ENCODE measurements around the gene DCP1B. TPM values are rescaled to one million over a fixed set of nuclear protein-coding genes. Genes with fewer than 3 reads are reported as not detected.
"Not testable (repeated sequence)": the region's sequence is repeated elsewhere in the genome, so short reads cannot be mapped to it uniquely, and the experiment has no call there.

The DCP1B gene
- total and polyA plus RNA-seq, 2 donors (not counting 1 experiment from before 2014, with no cell fraction given) = 12.3 to 18.0 TPM

- WGBS (ENCODE audit: insufficient coverage) = 98% methylated on average over 3 of the region's 3 CpGs
- Histone ChIP-seq H3K9me3 (ENCODE audit: control extremely low read depth in 1 of 3, control insufficient read depth in 2 of 3, insufficient read depth in 1 of 3, low read length in 2 of 3) (no peaks in the 10 kb centered on the region), H3K27ac (ENCODE audit: low read length in 2 of 2) (no peak overlapping the region), H2AFZ (ENCODE audit: insufficient read depth, low read depth, low read length, poor library complexity, severe bottlenecking) (no peak overlapping the region), H3K27me3 (replicated peaks in 1 of 4; ENCODE audit: control extremely low read depth in 1 of 4, control insufficient read depth in 3 of 4, insufficient read depth in 4 of 4, low read length in 3 of 4) (no peaks in the 10 kb centered on the region), H4K20me1 (ENCODE audit: control insufficient read depth, insufficient read depth, low read length, poor library complexity, severe bottlenecking) (no peaks in the 10 kb centered on the region), H3K4me1 (ENCODE audit: control insufficient read depth in 2 of 2, insufficient read depth in 2 of 2, low read length in 2 of 2) (no peaks in the 10 kb centered on the region), H3K4me3 (ENCODE audit: control extremely low read depth in 1 of 5, extremely low read depth in 1 of 5, insufficient read depth in 1 of 5, low read depth in 2 of 5, low read length in 4 of 5) (no peak overlapping the region), H3K36me3 (replicated peaks in 1 of 2; ENCODE audit: control extremely low read depth in 1 of 2, control insufficient read depth in 1 of 2, extremely low read depth in 1 of 2, insufficient read depth in 2 of 2, low read length in 1 of 2) (peaks cover 9 to 47% of the 10 kb centered on the region in 2 experiments), H3K9ac (ENCODE audit: low read length) (no peak overlapping the region), H3K79me2 (ENCODE audit: control insufficient read depth, insufficient read depth, low read length) (no peaks in the 10 kb centered on the region), H3K4me2 (replicated peaks; ENCODE audit: low read depth, low read length, poor library complexity, severe bottlenecking) (no peak overlapping the region)
- Mint-ChIP-seq H3K9me3 (ENCODE audit: insufficient read depth) (no peaks in the 10 kb centered on the region), H3K27me3 (no peaks in the 10 kb centered on the region), H3K27ac (no peak overlapping the region), H3K4me1 (no peaks in the 10 kb centered on the region), H3K4me3 (no peak overlapping the region)
- ChIA-PET CTCF (interaction anchor here (0.8 kb wide), 1 partner anchor 145 kb away, joined by 3 read pairs; no protein-coding TSS in a partner anchor), POLR2A (no interaction called here)
- intact Hi-C loops (cut with micrococcal nuclease) = no loop called here
- no peak for DNase-seq
- no peak for ATAC-seq (ENCODE audit: low read depth)
- no peak for TF ChIP-seq CTCF (IDR thresholded peaks at IDR 0.05)
- TF ChIP-seq EZH2 (IDR thresholded peaks at IDR 0.05; ENCODE audit: borderline replicate concordance, insufficient read depth, low read depth, low read length, poor library complexity, severe bottlenecking) = no peak
Measured at GRCh38 chr12:1946296-1946695, 58.0 kb downstream of the DCP1B start.

- DNase-seq; H2AFZ ChIP-seq (ENCODE audit: insufficient read depth, low read depth, low read length, poor library complexity, severe bottlenecking); ATAC-seq (ENCODE audit: low read depth); H3K4me1 Mint-ChIP-seq; H3K27me3 Mint-ChIP-seq; H3K79me2 ChIP-seq (ENCODE audit: control insufficient read depth, insufficient read depth, low read length); H3K27ac Mint-ChIP-seq; H3K27me3 ChIP-seq (replicated peaks in 1 of 4; ENCODE audit: control extremely low read depth in 1 of 4, control insufficient read depth in 3 of 4, insufficient read depth in 4 of 4, low read length in 3 of 4); H3K4me3 ChIP-seq (ENCODE audit: control extremely low read depth in 1 of 5, extremely low read depth in 1 of 5, insufficient read depth in 1 of 5, low read depth in 2 of 5, low read length in 4 of 5); H4K20me1 ChIP-seq (ENCODE audit: control insufficient read depth, insufficient read depth, low read length, poor library complexity, severe bottlenecking); H3K4me2 ChIP-seq (replicated peaks; ENCODE audit: low read depth, low read length, poor library complexity, severe bottlenecking); H3K27ac ChIP-seq (ENCODE audit: low read length in 2 of 2); H3K9me3 Mint-ChIP-seq (ENCODE audit: insufficient read depth); H3K4me3 Mint-ChIP-seq; H3K9ac ChIP-seq (ENCODE audit: low read length); POLR2A ChIA-PET; H3K4me1 ChIP-seq (ENCODE audit: control insufficient read depth in 2 of 2, insufficient read depth in 2 of 2, low read length in 2 of 2); H3K9me3 ChIP-seq (ENCODE audit: control extremely low read depth in 1 of 3, control insufficient read depth in 2 of 3, insufficient read depth in 1 of 3, low read length in 2 of 3); intact Hi-C loops (cut with micrococcal nuclease): not testable (repeated sequence)
- CTCF ChIA-PET = interaction anchor here (8.1 kb wide), 1 partner anchor 155 kb away, joined by 152 read pairs; no protein-coding TSS in a partner anchor
- H3K36me3 ChIP-seq (replicated peaks in 1 of 2; ENCODE audit: control extremely low read depth in 1 of 2, control insufficient read depth in 1 of 2, extremely low read depth in 1 of 2, insufficient read depth in 2 of 2, low read length in 1 of 2) = peaks cover 9 to 40% of the 10 kb centered on the region in 2 experiments
- WGBS (ENCODE audit: insufficient coverage) = no CpG with 5 or more reads among the region's 5 CpGs
Measured at GRCh38 chr12:1945502-1945901, 58.8 kb downstream of the DCP1B start.
